H1 (cell line): ENCODE data around the gene NEGR1.

Experiments
- CBX5 ChIP-seq: fragments of 300-800, 300-1000 bp; sonication (generic); IDR thresholded peaks from 2 replicates; pipeline ENCODE4 v1.7.1; 2016; ENCODE audit warnings: antibody characterized with exemption, low read length, low read depth
- CBX8 ChIP-seq: fragments of 300-800, 300-1000 bp; sonication (generic); IDR thresholded peaks from 2 replicates; pipeline ENCODE4 v1.7.1; 2016; ENCODE audit warnings: low read depth, low read length, borderline replicate concordance
- CTCF ChIP-seq, 3 experiments: IDR thresholded peaks; 1 replicate in 2 of 3; 2 replicates in 1 of 3; pipeline versions ENCODE4 v1.5.1 to v1.6.1; 2011; ENCODE audit warnings: low read length in 3 of 3, mild to moderate bottlenecking in 3 of 3, inconsistent platforms in 2 of 3, low read depth in 1 of 3, moderate library complexity in 1 of 3; ENCODE audit not compliant: insufficient read depth in 1 of 3; ENCODE audit errors: control extremely low read depth in 1 of 3
- SP1 ChIP-seq: IDR thresholded peaks from 2 replicates; pipeline ENCODE4 v1.6.1; 2011; ENCODE audit warnings: low read depth, low read length

- TF ChIP-seq CBX5 (no peak), CBX8 (no peak), CTCF (IDR thresholded peaks at IDR 0.05; ENCODE audit: control extremely low read depth in 1 of 3, insufficient read depth in 1 of 3, low read depth in 1 of 3, low read length in 3 of 3) (no peak), SP1 (no peak)
These were observed 272.3 kb downstream of the NEGR1 start for GRCh38 chr1:72010094-72010431.
